ENCODE measurements around the gene PLXNA4. TPM values are rescaled to one million over a fixed set of nuclear protein-coding genes. Genes with fewer than 3 reads are reported as not detected.

Gene PLXNA4
- total RNA-seq, 1 donor from 2014 or later, result 5.2 TPM

DNA sequence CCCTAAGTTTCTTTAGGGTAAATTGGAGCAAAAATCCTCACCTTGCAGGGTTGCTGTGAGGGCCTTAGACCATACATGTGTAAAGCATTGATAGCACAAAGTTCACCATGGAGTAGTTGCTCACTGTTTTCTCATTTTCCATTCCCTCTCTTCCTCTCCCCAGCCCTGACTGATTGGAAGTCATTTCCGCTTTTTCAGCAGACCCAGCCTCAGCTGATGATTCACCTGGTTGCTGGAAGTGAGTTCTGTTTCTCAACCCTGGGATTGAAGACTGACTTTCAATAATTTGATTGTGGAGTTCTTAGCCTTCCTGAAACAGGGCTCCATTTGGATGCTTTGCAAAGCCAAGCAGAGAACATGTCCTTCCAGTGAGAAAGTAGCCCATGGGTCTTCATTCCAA is 107.0 kb downstream of the PLXNA4 start:
- H3K4me1 Mint-ChIP-seq, result peaks cover 30% of the 10 kb centered on the region
- H3K9me3 Mint-ChIP-seq, result no peaks in the 10 kb centered on the region
- H3K27ac Mint-ChIP-seq, result no peak overlapping the region
- H3K36me3 Mint-ChIP-seq, result no peaks in the 10 kb centered on the region
- peaks cover 16% of the 10 kb centered on the region for H3K27me3 Mint-ChIP-seq (ENCODE audit: low read depth)
- H3K4me3 Mint-ChIP-seq, result no peak overlapping the region
- TF ChIP-seq, protein P1, sequence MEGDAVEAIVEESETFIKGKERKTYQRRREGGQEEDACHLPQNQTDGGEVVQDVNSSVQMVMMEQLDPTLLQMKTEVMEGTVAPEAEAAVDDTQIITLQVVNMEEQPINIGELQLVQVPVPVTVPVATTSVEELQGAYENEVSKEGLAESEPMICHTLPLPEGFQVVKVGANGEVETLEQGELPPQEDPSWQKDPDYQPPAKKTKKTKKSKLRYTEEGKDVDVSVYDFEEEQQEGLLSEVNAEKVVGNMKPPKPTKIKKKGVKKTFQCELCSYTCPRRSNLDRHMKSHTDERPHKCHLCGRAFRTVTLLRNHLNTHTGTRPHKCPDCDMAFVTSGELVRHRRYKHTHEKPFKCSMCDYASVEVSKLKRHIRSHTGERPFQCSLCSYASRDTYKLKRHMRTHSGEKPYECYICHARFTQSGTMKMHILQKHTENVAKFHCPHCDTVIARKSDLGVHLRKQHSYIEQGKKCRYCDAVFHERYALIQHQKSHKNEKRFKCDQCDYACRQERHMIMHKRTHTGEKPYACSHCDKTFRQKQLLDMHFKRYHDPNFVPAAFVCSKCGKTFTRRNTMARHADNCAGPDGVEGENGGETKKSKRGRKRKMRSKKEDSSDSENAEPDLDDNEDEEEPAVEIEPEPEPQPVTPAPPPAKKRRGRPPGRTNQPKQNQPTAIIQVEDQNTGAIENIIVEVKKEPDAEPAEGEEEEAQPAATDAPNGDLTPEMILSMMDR (IDR thresholded peaks at IDR 0.05; ENCODE audit: unreplicated experiment), result no peak
- no peak for DNase-seq (ENCODE audit: low spot score in 2 of 2, unreplicated experiment in 2 of 2)

DNA sequence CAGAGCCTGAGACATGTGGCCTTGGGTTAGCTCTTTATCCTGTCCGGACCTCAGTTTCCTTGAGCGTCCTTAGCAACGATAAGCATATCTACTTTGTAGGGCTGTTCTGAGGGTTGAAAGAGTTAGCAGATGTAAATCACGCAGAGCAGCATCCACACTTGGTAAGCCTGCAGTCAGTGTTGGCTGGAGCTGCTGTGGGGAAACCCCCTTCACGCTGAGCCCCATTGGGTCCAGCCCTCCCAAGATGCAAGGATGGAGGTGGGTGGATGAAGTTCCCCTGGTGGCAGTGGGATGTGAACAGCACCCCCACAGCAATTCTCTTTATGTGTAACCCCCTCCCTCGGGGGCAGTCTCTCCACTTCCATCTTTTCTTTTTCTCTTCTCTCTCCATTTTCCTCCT is 109.9 kb downstream of the PLXNA4 start:
- no peak for DNase-seq (ENCODE audit: low spot score in 2 of 2, unreplicated experiment in 2 of 2)
- H3K4me3 Mint-ChIP-seq, result no peak overlapping the region

DNA sequence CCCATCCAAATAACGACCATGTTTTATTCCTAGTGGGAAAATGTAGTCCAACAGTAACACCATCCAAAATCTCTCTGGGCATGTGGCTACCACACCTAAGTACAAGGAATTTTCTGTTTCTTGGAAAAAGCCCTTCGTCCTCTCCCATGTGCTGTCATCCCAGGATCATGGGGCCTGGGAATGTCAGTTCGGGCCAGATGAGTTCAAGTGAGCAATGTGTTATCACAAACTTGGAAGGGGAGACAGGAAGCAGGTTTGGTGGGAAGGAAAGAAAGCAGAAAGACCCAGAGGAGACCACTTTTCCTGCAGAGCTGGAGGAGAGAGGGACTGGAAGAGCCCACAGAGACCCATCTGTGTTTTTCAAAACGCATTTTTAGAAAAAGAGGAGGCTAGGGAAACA is 110.8 kb downstream of the PLXNA4 start:
- Mint-ChIP-seq H3K9me3 (no peaks in the 10 kb centered on the region), H3K27ac (no peak overlapping the region), H3K36me3 (no peaks in the 10 kb centered on the region), H3K4me1 (peaks cover 11% of the 10 kb centered on the region), H3K27me3 (ENCODE audit: low read depth) (peaks cover 2% of the 10 kb centered on the region), H3K4me3 (no peak overlapping the region)
- TF ChIP-seq, protein P1 (IDR thresholded peaks at IDR 0.05; ENCODE audit: unreplicated experiment), result no peak
- DNase-seq (ENCODE audit: low spot score in 2 of 2, unreplicated experiment in 2 of 2), result no peak

More for the DNA sequence above, 109.9 kb downstream of the PLXNA4 start:
- peaks cover 12% of the 10 kb centered on the region for H3K4me1 Mint-ChIP-seq
- H3K9me3 Mint-ChIP-seq, result no peaks in the 10 kb centered on the region
- no peak overlapping the region for H3K27ac Mint-ChIP-seq
- peaks cover 2% of the 10 kb centered on the region for H3K27me3 Mint-ChIP-seq (ENCODE audit: low read depth)
- no peaks in the 10 kb centered on the region for H3K36me3 Mint-ChIP-seq
- TF ChIP-seq, protein P1 (IDR thresholded peaks at IDR 0.05; ENCODE audit: unreplicated experiment), result no peak

DNA sequence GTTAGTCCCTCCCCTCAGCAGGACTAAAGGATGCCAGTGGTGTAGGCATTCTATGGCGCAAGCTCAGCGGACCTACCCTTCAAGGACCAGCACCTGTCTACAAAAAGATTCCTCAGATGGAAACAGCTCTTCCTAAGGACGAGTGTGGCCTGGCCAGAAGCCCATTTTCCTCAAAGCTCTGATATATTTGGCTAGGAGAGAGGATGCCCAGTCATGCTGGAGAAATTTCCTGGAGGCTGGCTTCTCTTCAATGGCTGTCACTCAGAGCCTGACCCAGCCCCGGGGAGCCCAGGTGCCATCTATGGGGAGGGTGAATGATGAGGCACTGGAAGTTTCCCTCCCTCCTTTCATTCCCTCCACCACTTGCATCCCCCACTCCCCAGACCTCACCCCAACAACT is 111.5 kb downstream of the PLXNA4 start:
- no peaks in the 10 kb centered on the region for H3K36me3 Mint-ChIP-seq
- H3K4me1 Mint-ChIP-seq, result peaks cover 11% of the 10 kb centered on the region
- DNase-seq (ENCODE audit: low spot score in 2 of 2, unreplicated experiment in 2 of 2), result no peak
- H3K27ac Mint-ChIP-seq, result no peak overlapping the region
- peaks cover 2% of the 10 kb centered on the region for H3K27me3 Mint-ChIP-seq (ENCODE audit: low read depth)
- H3K9me3 Mint-ChIP-seq, result no peaks in the 10 kb centered on the region
- TF ChIP-seq, protein P1 (IDR thresholded peaks at IDR 0.05; ENCODE audit: unreplicated experiment), result no peak
- no peak overlapping the region for H3K4me3 Mint-ChIP-seq

DNA sequence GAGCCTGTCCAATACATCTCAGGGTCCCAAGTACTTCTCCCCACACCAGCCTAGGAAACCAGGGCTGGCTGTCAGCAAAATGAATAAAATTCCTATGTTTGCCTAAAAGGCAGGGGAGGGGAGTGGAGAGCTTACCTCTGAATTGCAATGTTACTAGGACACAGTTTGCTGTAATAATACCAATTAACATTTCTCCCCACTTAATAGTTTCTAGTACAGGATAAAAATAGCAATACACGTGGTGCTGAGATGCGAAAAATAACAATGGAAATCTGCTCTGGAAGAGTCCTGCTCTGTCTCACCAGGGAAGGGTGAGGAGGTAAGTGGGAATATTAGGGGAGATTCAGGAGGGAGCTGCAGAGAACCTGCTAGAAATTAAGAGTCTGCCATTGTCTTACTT is 112.3 kb downstream of the PLXNA4 start:
- Mint-ChIP-seq H3K27ac (no peak overlapping the region), H3K27me3 (ENCODE audit: low read depth) (peaks cover 4% of the 10 kb centered on the region), H3K4me1 (peaks cover 11% of the 10 kb centered on the region), H3K4me3 (no peak overlapping the region), H3K9me3 (no peaks in the 10 kb centered on the region), H3K36me3 (no peaks in the 10 kb centered on the region)
- DNase-seq (ENCODE audit: low spot score in 2 of 2, unreplicated experiment in 2 of 2), result no peak
- TF ChIP-seq, protein P1 (IDR thresholded peaks at IDR 0.05; ENCODE audit: unreplicated experiment), result no peak

DNA sequence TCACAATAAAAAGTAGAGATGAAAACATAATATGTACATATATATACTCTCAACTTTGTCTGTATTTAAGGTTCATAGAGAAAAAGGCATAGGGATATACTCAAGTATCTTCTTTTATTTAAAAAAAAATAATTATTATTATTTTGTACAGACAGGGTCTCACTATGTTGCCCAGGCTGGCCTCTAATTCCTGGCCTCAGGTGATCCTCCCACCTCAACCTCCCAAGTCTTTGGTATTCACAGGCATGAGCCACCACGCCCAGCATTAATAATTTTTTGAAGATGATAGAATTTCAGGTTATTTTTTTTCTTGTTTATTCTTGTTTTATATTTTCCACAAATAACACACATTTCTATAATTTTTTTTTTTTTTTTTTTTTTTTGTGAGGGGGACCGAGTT is 113.8 kb downstream of the PLXNA4 start:
- Mint-ChIP-seq H3K27me3 (ENCODE audit: low read depth) (peaks cover 11% of the 10 kb centered on the region), H3K9me3 (no peaks in the 10 kb centered on the region), H3K4me3 (no peak overlapping the region), H3K4me1 (peaks cover 11% of the 10 kb centered on the region), H3K27ac (no peak overlapping the region), H3K36me3 (no peaks in the 10 kb centered on the region)
- TF ChIP-seq, protein P1 (IDR thresholded peaks at IDR 0.05; ENCODE audit: unreplicated experiment), result no peak
- DNase-seq (ENCODE audit: low spot score in 2 of 2, unreplicated experiment in 2 of 2), result no peak
